HG03135 (cell line): ENCODE data around the gene KIAA1671.

Experiments
- ATAC-seq: cut with Tn5 transposase; IDR thresholded peaks from one replicate; pipeline ENCODE4 v1.9.1; 2021; ENCODE audit warnings: mild to moderate bottlenecking, moderate library complexity; ENCODE audit not compliant: unreplicated experiment

KIAA1671 gene

GRCh38 chr22:25007444-25008106 lies 55.1 kb downstream of the KIAA1671 start:
- ATAC-seq = no peak

- no peak for ATAC-seq
Observed at GRCh38 chr22:25008666-25009065, 56.1 kb downstream of the KIAA1671 start.

DNA sequence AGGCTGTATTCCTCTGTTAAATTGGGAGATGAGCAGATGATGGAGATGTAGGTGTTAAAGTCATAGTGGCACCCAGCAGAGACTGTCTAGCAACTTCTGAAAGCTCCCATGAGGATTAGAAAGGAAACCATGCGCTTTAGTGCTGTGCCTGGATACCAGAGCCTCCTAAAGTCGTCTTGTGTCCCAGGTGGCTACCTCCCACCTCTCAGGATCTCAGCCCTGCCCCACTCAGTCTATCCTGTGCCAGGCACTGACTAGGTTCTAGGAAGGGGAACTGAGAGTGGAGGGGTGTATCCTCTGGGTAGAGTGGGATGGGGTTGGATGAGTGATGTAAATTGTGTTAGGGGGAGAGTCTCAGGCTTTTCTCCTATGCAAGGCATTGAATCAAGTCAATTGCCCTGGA lies 60.2 kb downstream of the KIAA1671 start:
- no peak for ATAC-seq

- no peak for ATAC-seq
Observed at GRCh38 chr22:25013607-25014006, 61.1 kb downstream of the KIAA1671 start.

DNA sequence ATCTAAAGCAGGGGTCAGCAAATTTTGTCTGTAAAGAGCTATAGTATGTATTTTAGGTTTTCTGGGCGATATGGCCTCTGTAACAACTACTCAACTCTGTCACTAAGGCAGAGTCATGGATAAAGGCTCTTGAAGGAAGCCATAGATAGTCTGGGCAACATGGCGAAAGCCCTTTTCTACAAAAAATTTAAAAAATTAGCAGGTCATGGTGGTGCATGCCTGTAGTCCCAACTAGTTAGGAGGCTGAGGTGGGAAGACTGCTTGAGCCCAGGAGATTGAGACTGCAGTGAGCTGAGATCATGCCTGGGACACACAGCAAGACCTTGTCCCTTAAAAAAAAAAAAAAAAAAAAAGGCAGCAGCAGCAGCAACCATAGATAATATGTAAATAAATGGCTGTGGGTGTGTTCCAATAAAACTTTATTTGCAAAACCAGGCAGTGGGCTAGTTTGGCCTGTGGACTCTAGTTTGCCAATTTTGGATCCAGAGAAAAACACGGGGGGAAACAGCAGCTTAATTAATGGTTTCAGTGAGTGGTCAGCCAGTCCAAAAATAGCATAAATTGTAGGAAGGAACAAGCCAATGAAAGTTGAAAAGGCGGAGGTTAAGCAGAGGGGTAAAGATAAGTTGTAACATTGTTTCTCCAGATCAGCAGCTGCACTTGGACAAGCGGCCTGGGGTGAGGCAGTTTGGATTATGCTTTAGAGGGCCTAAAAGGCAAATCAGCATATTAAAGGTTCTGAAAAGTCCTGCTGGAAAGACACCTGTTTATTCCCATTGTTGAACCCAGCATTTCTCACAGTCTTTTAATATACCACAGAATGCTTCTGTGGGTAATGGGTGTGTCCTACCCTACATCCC lies 62.6 kb downstream of the KIAA1671 start:
- ATAC-seq = no peak

DNA sequence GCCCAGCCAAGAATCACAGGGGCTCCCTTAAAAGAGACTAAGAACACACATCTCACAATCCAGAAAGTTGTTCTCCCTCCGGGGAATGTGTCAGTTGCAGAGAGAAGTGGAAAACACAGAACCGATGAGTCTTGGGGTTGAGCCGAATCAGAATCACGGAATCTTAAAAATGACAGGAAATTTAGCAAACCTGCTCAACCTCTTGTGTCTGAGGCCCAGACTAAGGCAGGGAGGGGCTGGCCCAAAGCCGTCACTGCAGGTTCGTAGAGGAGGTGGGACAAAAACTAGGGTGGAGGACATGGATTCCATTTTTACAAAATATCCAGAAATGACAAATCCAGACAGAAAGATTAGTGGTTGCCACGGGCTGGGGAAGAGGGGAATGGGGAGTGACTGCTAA lies 63.8 kb downstream of the KIAA1671 start:
- no peak for ATAC-seq

DNA sequence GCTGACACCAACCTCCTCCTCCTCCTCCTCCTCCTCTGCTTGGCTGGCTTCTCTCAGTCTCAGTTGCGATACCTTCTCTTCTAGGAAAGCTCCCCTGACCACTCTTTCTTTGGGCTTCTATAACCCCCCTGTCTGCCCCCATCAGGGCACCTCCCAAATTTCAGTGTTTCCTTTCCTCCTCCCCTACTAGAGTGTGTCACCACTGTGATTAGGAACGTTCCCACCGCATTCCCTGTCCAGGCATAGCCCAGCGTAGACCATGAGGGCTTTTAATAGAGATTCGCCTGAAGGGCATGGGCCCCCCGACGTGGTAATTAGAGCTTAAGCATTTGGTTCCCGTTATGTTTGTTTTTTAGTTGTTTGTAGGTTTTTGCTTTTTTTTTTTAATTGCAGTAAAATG lies 65.5 kb downstream of the KIAA1671 start:
- no peak for ATAC-seq

- ATAC-seq = no peak
Observed at GRCh38 chr22:25019427-25020184, 67.1 kb downstream of the KIAA1671 start.

DNA sequence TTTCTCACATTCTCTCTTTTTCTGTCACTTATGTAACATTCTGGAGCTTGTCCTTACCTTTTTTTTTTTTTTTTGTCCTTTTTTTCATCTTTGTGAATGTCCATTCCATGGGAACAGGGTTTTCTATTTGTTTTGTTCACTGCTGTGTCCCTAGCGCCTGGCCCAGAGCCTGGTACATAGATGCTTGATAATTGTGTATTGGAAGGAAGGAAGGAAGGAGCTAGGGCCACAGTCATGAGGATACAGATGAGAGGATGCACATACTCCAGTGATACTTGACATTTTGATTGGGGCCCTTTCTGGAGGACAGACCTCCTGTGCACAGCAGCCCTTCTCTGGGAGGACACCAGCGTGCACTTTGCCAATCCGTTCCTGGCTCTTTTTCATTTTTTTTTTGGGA lies 68.9 kb downstream of the KIAA1671 start:
- ATAC-seq = no peak

DNA sequence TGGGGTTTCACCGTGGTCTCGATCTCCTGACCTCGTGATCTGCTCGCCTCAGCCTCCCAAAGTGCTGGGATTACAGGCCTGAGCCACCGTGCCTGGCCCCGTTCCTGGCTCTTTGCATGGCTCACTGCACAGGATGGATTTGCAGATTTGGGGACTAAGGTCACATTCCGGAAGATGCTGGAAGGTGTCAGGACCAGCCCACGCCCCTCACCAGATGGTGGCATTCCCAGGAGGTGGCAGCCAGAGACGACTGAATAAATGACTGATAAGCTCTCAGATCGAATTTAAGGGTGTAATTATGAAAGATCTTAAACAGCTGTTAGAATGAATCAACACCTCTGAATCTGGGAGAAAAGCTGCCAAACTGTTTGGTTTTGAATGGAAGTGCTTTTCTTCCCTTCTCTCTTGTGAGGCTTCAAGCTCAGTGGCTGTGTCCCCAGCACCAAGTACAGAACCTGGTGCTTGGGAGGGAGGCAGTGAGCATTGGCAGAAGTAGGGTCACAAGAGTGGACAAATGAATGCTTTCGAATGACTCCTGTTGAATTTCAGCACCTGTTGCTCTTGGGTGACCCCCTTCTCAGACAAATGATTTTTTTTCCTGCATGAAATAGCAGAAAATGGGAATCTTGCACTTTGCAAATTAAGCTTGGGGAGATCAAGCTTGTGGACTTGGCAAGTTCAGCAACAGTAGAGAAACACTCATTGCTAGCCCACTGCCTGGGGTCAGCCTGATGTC lies 69.6 kb downstream of the KIAA1671 start:
- no peak for ATAC-seq

DNA sequence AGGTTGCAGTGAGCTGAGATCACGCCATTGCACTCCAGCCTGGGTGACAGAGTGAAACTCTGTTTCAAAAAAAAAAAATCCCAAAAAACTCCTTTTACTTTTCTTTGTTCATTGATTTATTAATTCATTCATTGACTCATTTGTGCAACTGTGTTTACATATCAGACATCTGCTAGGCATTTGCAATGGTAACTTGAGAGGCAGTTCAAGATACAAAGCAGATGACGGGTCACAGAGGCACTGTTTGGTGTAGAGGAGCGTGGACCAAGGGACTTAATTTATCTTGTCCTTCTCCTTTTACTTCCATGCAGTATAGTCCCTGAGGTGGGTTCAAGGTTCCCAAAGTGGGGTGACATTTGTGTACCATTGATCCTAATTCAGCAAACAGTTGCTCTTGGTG lies 71.4 kb downstream of the KIAA1671 start:
- ATAC-seq = no peak

- ATAC-seq = no peak
Observed at GRCh38 chr22:25024895-25025294, 72.4 kb downstream of the KIAA1671 start.

- ATAC-seq = no peak
Observed at GRCh38 chr22:25025491-25026400, 73.2 kb downstream of the KIAA1671 start.

GRCh38 chr22:25027043-25027906 lies 74.8 kb downstream of the KIAA1671 start:
- no peak for ATAC-seq

DNA sequence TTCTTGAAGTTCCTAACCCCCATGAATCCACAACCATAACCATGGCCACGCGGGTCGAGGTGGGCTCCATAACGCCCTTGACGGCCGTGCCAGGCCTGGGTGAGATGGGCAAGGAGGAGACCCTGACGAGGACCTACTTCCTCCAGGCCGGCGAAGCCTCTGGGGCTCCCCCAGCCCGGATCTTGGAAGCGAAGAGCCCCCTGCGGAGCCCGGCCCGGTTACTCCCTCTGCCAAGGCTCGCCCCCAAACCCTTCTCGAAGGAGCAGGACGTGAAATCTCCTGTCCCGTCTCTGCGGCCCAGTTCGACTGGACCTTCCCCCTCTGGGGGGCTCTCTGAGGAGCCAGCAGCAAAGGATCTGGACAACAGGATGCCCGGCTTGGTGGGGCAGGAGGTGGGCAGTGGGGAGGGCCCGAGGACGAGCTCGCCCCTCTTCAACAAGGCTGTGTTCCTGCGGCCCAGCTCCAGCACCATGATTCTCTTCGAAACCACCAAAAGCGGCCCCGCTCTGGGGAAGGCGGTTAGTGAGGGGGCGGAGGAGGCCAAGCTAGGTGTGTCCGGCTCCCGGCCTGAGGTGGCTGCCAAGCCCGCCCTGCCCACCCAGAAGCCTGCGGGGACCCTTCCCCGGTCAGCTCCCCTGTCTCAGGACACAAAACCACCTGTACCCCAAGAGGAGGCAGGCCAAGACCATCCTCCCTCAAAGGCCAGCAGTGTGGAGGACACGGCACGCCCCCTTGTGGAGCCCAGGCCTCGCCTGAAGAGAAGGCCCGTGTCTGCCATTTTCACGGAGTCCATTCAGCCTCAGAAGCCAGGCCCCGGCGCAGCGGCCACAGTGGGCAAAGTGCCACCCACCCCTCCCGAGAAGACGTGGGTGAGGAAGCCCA lies 75.7 kb downstream of the KIAA1671 start:
- ATAC-seq = no peak

DNA sequence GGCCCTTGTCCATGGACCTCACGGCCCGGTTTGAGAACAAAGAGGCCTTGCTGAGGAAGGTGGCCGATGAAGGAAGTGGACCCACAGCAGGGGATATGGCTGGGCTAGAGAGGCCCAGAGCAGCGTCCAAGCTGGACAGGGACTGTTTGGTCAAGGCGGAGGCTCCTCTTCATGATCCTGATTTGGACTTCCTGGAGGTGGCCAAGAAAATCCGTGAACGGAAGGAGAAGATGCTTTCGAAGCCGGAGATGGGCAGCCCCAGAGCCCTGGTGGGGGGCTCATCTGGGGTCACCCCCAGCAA lies 76.3 kb downstream of the KIAA1671 start:
- ATAC-seq = no peak

DNA sequence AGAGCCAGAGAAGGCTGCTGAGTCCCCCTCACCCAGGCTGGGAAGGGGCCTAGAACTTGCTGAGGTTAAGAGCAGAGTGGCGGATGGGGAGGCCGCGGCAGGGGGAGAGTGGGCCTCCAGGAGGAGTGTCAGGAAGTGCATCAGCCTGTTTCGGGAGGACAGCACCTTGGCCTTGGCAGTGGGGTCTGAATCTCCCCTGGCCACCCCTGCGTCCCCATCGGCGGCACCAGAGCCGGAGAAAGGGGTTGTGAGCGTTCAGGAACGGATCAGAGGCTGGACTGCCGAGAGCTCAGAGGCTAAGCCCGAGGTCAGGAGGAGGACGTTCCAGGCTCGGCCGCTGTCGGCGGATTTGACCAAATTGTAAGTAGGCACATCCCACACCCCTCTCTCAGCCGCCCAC lies 76.7 kb downstream of the KIAA1671 start:
- ATAC-seq = no peak

DNA sequence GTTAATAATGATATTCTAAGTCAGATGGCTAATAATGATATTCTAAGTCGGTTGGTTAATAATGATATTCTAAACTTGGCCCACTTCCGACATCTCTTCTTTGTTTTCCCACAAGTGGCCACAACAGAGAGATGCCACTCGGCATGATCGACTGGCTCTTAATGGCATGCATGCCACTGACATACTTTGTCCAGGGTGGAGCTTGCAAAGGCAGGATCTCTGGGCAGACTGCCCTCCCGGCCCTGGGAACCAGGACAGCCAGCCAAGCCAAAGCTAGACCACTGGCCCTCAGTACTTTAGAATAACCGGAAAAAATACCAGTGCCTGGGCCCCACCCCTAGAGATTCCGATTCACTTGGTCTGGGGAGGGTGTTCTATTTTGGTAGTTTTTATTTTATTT lies 78.1 kb downstream of the KIAA1671 start:
- no peak for ATAC-seq
